H1 (cell line): Measurements from ENCODE around the gene CNNM1.

Experiments used
- CEBPB ChIP-seq: IDR thresholded peaks from 2 replicates; pipeline ENCODE4 v1.6.1; 2012; ENCODE audit warnings: low read depth, low read length
- EGR1 ChIP-seq: IDR thresholded peaks from 2 replicates; pipeline ENCODE4 v1.6.1; 2011; ENCODE audit warnings: low read depth, low read length, borderline replicate concordance
- EZH2 ChIP-seq: fragments of 200-600 bp; sonication (generic); IDR thresholded peaks from 2 replicates; pipeline ENCODE4 v1.7.1; 2012; ENCODE audit warnings: low read depth, mild to moderate bottlenecking, moderate library complexity, low read length, inconsistent platforms; ENCODE audit not compliant: severe bottlenecking
- GTF2F1 ChIP-seq: IDR thresholded peaks from 2 replicates; pipeline ENCODE4 v1.6.1; 2012; ENCODE audit warnings: low read depth, low read length, improper control_type of control experiment, borderline replicate concordance
- HDAC2 ChIP-seq, 2 experiments: fragments of 300-600 bp in 1 of 2; sonication (generic) in 1 of 2; IDR thresholded peaks; 2 replicates each; pipeline ENCODE4 v1.6.1; 2011 to 2012; ENCODE audit warnings: low read depth in 2 of 2, low read length in 2 of 2, mild to moderate bottlenecking in 2 of 2, moderate library complexity in 2 of 2, borderline replicate concordance in 1 of 2, inconsistent platforms in 1 of 2
- KDM1A ChIP-seq: fragments of 200-600, 300-600 bp; sonication (generic); IDR thresholded peaks from 2 replicates; pipeline ENCODE4 v1.7.1; 2016; ENCODE audit warnings: mild to moderate bottlenecking, low read length, borderline replicate concordance
- POLR2A ChIP-seq, 2 experiments: IDR thresholded peaks; 1 replicate in 1 of 2; 2 replicates in 1 of 2; pipeline ENCODE4 v1.6.1; 2011; ENCODE audit warnings: low read depth in 2 of 2, low read length in 2 of 2, mild to moderate bottlenecking in 2 of 2; ENCODE audit errors: control extremely low read depth in 1 of 2
- TCF12 ChIP-seq: IDR thresholded peaks from 2 replicates; pipeline ENCODE4 v1.6.1; 2011; ENCODE audit warnings: low read depth, mild to moderate bottlenecking, low read length
- TF ChIP-seq, protein P1 (sequence below), 3 experiments: IDR thresholded peaks; 1 replicate in 2 of 3; 2 replicates in 1 of 3; pipeline versions ENCODE4 v1.5.1 to v1.6.1; 2011; ENCODE audit warnings: low read length in 3 of 3, mild to moderate bottlenecking in 3 of 3, inconsistent platforms in 2 of 3, low read depth in 1 of 3, moderate library complexity in 1 of 3; ENCODE audit not compliant: insufficient read depth in 1 of 3; ENCODE audit errors: control extremely low read depth in 1 of 3

DNA sequence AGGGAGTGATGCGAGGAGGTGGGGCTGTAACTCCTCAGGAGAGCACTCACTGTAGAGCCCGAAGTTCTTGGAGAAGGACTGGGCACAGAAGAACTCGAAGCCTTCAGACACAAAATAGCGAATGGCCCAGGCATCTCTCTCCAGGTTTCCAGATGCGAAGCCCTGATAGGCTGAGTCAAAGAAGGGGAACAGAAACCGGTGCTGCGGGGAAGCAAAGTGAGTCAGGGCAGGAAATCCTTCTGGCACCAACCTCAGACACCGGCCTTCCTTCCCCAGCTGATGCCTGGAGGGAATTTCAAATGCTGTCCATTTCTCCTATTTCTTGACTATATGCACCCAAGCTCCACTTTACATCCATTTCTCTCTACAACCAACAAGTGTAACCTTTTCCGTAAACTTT, 74.5 kb downstream of the CNNM1 start:
- TF ChIP-seq, protein P1, sequence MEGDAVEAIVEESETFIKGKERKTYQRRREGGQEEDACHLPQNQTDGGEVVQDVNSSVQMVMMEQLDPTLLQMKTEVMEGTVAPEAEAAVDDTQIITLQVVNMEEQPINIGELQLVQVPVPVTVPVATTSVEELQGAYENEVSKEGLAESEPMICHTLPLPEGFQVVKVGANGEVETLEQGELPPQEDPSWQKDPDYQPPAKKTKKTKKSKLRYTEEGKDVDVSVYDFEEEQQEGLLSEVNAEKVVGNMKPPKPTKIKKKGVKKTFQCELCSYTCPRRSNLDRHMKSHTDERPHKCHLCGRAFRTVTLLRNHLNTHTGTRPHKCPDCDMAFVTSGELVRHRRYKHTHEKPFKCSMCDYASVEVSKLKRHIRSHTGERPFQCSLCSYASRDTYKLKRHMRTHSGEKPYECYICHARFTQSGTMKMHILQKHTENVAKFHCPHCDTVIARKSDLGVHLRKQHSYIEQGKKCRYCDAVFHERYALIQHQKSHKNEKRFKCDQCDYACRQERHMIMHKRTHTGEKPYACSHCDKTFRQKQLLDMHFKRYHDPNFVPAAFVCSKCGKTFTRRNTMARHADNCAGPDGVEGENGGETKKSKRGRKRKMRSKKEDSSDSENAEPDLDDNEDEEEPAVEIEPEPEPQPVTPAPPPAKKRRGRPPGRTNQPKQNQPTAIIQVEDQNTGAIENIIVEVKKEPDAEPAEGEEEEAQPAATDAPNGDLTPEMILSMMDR (IDR thresholded peaks at IDR 0.05; ENCODE audit: control extremely low read depth in 1 of 3, insufficient read depth in 1 of 3, low read depth in 1 of 3, low read length in 3 of 3): no peak
- TF ChIP-seq EZH2 (no peak), KDM1A (no peak), EGR1 (no peak), POLR2A (IDR thresholded peaks at IDR 0.05; ENCODE audit: control extremely low read depth in 1 of 2, low read depth in 2 of 2, low read length in 2 of 2) (no peak), TCF12 (no peak), HDAC2 (IDR thresholded peaks at IDR 0.05; ENCODE audit: borderline replicate concordance in 1 of 2, low read depth in 2 of 2, low read length in 2 of 2) (no peak), GTF2F1 (no peak), CEBPB (no peak)
